Measurements from ENCODE around the gene SNAPC2.

GRCh38 chr19:7915250-7916102 is 4.7 kb upstream of the SNAPC2 start:
- TF ChIP-seq CTCF (IDR thresholded peaks at IDR 0.05) (no peak), ZFX (IDR thresholded peaks at IDR 0.05; ENCODE audit: borderline replicate concordance) (no peak)
